Liver (tissue), 9 donors: ENCODE results near the gene CEP295NL. TPM values are rescaled to one million over a fixed set of nuclear protein-coding genes. Genes with fewer than 3 reads are reported as not detected.

Experiments used
- DNase-seq: peaks from one replicate; pipeline ENCODE4 v3.0.0-alpha.2; 2017; ENCODE audit warnings: low spot score
- H3K27ac ChIP-seq, 2 donors: one replicate each; pipeline ENCODE4 v1.7.0; 2013; ENCODE audit warnings: inconsistent platforms in 2 of 2, low read length in 2 of 2, control low read depth in 1 of 2, low read depth in 1 of 2, mild to moderate bottlenecking in 1 of 2
- H3K27me3 ChIP-seq, 4 donors: one replicate each; pipeline versions ENCODE4 v1.6.1 to v1.7.0; 2013; ENCODE audit warnings: low read length in 3 of 4, inconsistent platforms in 1 of 4, mild to moderate bottlenecking in 1 of 4, moderate library complexity in 1 of 4; ENCODE audit not compliant: control insufficient read depth in 4 of 4, insufficient read depth in 4 of 4
- H3K36me3 ChIP-seq, 4 donors: one replicate each; pipeline versions ENCODE4 v1.6.1 to v1.7.0; 2013; ENCODE audit warnings: low read length in 3 of 4, mild to moderate bottlenecking in 3 of 4, low read depth in 1 of 4, moderate library complexity in 1 of 4; ENCODE audit not compliant: control insufficient read depth in 4 of 4, insufficient read depth in 3 of 4
- H3K4me1 ChIP-seq, 4 donors: one replicate each; pipeline versions ENCODE4 v1.6.1 to v1.7.0; 2013; ENCODE audit warnings: low read length in 3 of 4, mild to moderate bottlenecking in 3 of 4, moderate library complexity in 1 of 4; ENCODE audit not compliant: control insufficient read depth in 4 of 4, insufficient read depth in 4 of 4
- H3K4me3 ChIP-seq, 3 donors: one replicate each; pipeline versions ENCODE4 v1.6.1 to v1.7.0; 2013; ENCODE audit warnings: low read length in 3 of 3, control low read depth in 1 of 3, low read depth in 1 of 3, mild to moderate bottlenecking in 1 of 3
- H3K9ac ChIP-seq, 2 donors: one replicate each; pipeline ENCODE4 v1.7.0; 2013; ENCODE audit warnings: low read length in 2 of 2, mild to moderate bottlenecking in 2 of 2, moderate library complexity in 2 of 2, control low read depth in 1 of 2, low read depth in 1 of 2
- H3K9me3 ChIP-seq, 4 donors: one replicate each; pipeline versions ENCODE4 v1.6.1 to v1.7.0; 2013; ENCODE audit warnings: low read length in 3 of 4; ENCODE audit not compliant: control insufficient read depth in 4 of 4
- EGR1 ChIP-seq, 2 donors: IDR thresholded peaks; 2 replicates each; pipeline ENCODE4 v1.6.1; 2016 to 2018; ENCODE audit warnings: antibody characterized with exemption in 2 of 2, low read depth in 2 of 2
- FOXA1 ChIP-seq: IDR thresholded peaks from 2 replicates; pipeline ENCODE4 v1.6.1; 2016; ENCODE audit warnings: antibody characterized with exemption
- FOXA2 ChIP-seq: IDR thresholded peaks from 2 replicates; pipeline ENCODE4 v1.6.1; 2016; ENCODE audit warnings: antibody characterized with exemption
- HNF4A ChIP-seq, 2 donors: conservative IDR thresholded peaks; 2 replicates each; pipeline ENCODE4 v1.6.1; 2016; ENCODE audit warnings: antibody characterized with exemption in 2 of 2, mild to moderate bottlenecking in 2 of 2
- JUND ChIP-seq, 2 donors: IDR thresholded peaks; 2 replicates each; pipeline ENCODE4 v1.6.1; 2016; ENCODE audit warnings: antibody characterized with exemption in 2 of 2
- NR2F2 ChIP-seq: IDR thresholded peaks from 2 replicates; pipeline ENCODE4 v1.6.1; 2016; ENCODE audit warnings: antibody characterized with exemption
- RAD21 ChIP-seq, 2 donors: IDR thresholded peaks; 2 replicates each; pipeline ENCODE4 v1.6.1; 2016; ENCODE audit warnings: antibody characterized with exemption in 2 of 2, mild to moderate bottlenecking in 2 of 2
- RXRA ChIP-seq, 2 donors: IDR thresholded peaks; 2 replicates each; pipeline ENCODE4 v1.6.1; 2017 to 2018; ENCODE audit warnings: antibody characterized with exemption in 2 of 2, mild to moderate bottlenecking in 1 of 2
- SP1 ChIP-seq: IDR thresholded peaks from 2 replicates; pipeline ENCODE4 v1.6.1; 2018; ENCODE audit warnings: antibody characterized with exemption, mild to moderate bottlenecking
- TAF1 ChIP-seq: conservative IDR thresholded peaks from 2 replicates; pipeline ENCODE4 v1.6.1; 2016; ENCODE audit warnings: antibody characterized with exemption, mild to moderate bottlenecking
- YY1 ChIP-seq: IDR thresholded peaks from 2 replicates; pipeline ENCODE4 v1.6.1; 2016; ENCODE audit warnings: antibody characterized with exemption, mild to moderate bottlenecking
- WGBS: extraction: QIAGEN DNeasy Blood & Tissue Kit; methylation state at CpG from one replicate; pipeline ENCODE4 v1.1.7; 2013; 5-methylcytosine and 5-hydroxymethylcytosine counted together
- polyA plus RNA-seq, 2 donors: library from polyadenylated mRNA; stranded (reverse) in 1 of 2; unstranded in 1 of 2; fragments of 200-250 nt in 1 of 2; fragments of >200 nt in 1 of 2; fragmentation: Nextera tagmentation in 1 of 2; extraction: Ambion mirVana in 1 of 2; gene quantifications; one replicate each; pipeline versions ENCODE4 v1.2.1 to v1.2.3, GENCODE V29; 2013 to 2015
- total RNA-seq, 2 donors: library from RNA; depleted of rRNA; stranded (reverse); fragments of >200 nt; gene quantifications; one replicate each; pipeline ENCODE4 v1.2.3, GENCODE V29; 2014
- TF ChIP-seq, protein P1 (sequence below): IDR thresholded peaks from 2 replicates; pipeline ENCODE4 v1.6.1; 2016; ENCODE audit warnings: antibody characterized with exemption
- TF ChIP-seq, protein P2 (sequence below): fragments of 150-350 bp; IDR thresholded peaks from 2 replicates; pipeline ENCODE4 v1.5.1; 2017; ENCODE audit warnings: improper control_type of control experiment, low read depth, low read length; ENCODE audit not compliant: missing input control
- TF ChIP-seq, protein P3 (sequence below): IDR thresholded peaks from 2 replicates; pipeline ENCODE4 v1.6.1; 2016; ENCODE audit warnings: antibody characterized with exemption
- TF ChIP-seq, protein P4 (sequence below): IDR thresholded peaks from 2 replicates; pipeline ENCODE4 v1.6.1; 2016; ENCODE audit warnings: antibody characterized with exemption, mild to moderate bottlenecking
- donor health status: healthy.
- donor health status: healthy.
- donor health status: healthy.
- donor health status: healthy.
- donor health status: healthy.

CEP295NL gene
- total and polyA plus RNA-seq, 4 donors = 0.28 to 1.0 TPM; not detected in 2

DNA sequence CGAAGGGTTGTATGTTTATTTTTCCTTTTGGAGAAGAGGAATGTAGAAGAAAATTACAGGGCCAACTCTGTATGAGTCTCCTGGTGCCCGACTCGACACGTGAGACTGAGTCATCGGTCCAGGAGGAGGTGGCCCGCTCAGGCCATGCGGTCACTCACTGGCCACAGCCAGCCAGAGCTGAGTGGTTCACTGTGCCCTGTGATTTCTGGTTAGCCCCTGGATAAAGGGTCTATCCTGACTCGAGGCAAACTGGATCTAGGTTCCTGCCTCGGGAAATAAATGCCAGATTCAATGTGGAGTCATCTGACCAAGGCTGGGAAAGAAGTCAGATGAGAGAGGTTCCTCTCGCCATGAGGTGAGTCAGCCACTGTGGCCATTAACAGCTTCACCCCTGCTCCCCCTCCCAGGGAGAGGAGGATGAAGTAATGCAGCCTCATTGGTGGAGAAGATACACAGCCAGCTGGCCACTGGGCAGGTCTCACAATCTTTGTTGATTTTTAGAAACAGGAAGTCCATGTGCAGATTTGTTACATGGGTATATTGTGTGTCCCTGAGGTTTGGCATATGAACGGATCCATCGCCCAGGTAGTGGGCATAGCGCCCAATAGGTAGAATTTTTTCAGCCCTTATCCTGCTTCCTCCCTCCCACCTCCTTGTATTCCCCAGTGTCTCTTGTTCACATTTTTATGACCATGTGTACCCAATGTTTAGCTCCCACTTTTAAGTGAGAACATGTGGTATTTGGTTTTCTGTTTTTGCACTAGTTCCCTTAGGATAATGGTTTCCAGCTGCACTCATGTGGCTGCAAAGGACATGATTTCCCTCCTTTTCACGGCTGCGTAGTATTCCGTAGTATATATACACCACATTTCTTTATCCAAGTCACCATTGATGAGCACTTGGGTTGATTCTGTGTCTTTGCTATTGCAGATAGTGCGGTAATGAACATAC, 40.7 kb downstream of the CEP295NL start:
- Histone ChIP-seq H3K27ac (no peak overlapping the region), H3K9me3 (no peaks in the 10 kb centered on the region), H3K9ac (no peak overlapping the region), H3K4me1 (peaks cover 0 to 4% (median 1%) of the 10 kb centered on the region in 4 donors), H3K27me3 (no peaks in the 10 kb centered on the region), H3K4me3 (no peak overlapping the region), H3K36me3 (no peaks in the 10 kb centered on the region)
- WGBS = 86% methylated on average over 17 of the region's 17 CpGs
- DNase-seq = no peak
- TF ChIP-seq, protein P1, sequence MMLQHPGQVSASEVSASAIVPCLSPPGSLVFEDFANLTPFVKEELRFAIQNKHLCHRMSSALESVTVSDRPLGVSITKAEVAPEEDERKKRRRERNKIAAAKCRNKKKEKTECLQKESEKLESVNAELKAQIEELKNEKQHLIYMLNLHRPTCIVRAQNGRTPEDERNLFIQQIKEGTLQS = no peak
- TF ChIP-seq JUND (IDR thresholded peaks at IDR 0.05) (no peak), RXRA (IDR thresholded peaks at IDR 0.05) (no peak), NR2F2 (no peak), YY1 (no peak), SP1 (no peak), HNF4A (conservative IDR thresholded peaks at IDR 0.05) (no peak), RAD21 (IDR thresholded peaks at IDR 0.05) (no peak), FOXA2 (no peak)

DNA sequence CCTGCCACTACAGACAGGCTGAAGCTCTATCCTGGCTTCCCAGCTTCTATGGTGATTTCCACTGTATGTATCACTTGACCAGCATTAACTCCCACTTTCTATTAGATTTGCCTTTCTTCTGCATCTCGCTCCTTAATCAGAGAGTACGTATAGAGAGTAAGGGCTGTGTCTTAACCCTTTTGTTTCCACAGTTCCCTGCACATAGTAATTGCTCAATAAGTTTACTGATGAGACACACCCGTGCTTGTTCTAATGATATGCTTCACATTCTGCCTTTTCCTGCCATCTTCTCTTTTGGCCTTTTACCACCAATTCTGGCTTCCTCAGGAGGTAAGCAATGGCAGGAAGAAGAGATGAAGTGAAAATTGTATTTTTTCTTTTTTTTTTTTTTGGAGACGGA, 41.8 kb downstream of the CEP295NL start:
- DNase-seq = no peak
- TF ChIP-seq, protein P2, sequence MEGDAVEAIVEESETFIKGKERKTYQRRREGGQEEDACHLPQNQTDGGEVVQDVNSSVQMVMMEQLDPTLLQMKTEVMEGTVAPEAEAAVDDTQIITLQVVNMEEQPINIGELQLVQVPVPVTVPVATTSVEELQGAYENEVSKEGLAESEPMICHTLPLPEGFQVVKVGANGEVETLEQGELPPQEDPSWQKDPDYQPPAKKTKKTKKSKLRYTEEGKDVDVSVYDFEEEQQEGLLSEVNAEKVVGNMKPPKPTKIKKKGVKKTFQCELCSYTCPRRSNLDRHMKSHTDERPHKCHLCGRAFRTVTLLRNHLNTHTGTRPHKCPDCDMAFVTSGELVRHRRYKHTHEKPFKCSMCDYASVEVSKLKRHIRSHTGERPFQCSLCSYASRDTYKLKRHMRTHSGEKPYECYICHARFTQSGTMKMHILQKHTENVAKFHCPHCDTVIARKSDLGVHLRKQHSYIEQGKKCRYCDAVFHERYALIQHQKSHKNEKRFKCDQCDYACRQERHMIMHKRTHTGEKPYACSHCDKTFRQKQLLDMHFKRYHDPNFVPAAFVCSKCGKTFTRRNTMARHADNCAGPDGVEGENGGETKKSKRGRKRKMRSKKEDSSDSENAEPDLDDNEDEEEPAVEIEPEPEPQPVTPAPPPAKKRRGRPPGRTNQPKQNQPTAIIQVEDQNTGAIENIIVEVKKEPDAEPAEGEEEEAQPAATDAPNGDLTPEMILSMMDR = no peak
- no peak for TF ChIP-seq NR2F2
- no peak for TF ChIP-seq EGR1 (IDR thresholded peaks at IDR 0.05; ENCODE audit: low read depth in 2 of 2)
- TF ChIP-seq YY1 = no peak
- no peak for TF ChIP-seq HNF4A (conservative IDR thresholded peaks at IDR 0.05)
- TF ChIP-seq, protein P3, sequence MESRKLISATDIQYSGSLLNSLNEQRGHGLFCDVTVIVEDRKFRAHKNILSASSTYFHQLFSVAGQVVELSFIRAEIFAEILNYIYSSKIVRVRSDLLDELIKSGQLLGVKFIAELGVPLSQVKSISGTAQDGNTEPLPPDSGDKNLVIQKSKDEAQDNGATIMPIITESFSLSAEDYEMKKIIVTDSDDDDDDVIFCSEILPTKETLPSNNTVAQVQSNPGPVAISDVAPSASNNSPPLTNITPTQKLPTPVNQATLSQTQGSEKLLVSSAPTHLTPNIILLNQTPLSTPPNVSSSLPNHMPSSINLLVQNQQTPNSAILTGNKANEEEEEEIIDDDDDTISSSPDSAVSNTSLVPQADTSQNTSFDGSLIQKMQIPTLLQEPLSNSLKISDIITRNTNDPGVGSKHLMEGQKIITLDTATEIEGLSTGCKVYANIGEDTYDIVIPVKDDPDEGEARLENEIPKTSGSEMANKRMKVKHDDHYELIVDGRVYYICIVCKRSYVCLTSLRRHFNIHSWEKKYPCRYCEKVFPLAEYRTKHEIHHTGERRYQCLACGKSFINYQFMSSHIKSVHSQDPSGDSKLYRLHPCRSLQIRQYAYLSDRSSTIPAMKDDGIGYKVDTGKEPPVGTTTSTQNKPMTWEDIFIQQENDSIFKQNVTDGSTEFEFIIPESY = no peak
- TF ChIP-seq, protein P1 = no peak
- H3K27ac ChIP-seq = no peak overlapping the region
- H3K36me3 ChIP-seq = no peaks in the 10 kb centered on the region
- H3K4me3 ChIP-seq = no peak overlapping the region
- 86% methylated on average over 4 of the region's 4 CpGs for WGBS
- H3K9ac ChIP-seq = no peak overlapping the region
- peaks cover 0 to 4% (median 1%) of the 10 kb centered on the region in 4 donors for H3K4me1 ChIP-seq
- no peaks in the 10 kb centered on the region for H3K27me3 ChIP-seq
- H3K9me3 ChIP-seq = no peaks in the 10 kb centered on the region

DNA sequence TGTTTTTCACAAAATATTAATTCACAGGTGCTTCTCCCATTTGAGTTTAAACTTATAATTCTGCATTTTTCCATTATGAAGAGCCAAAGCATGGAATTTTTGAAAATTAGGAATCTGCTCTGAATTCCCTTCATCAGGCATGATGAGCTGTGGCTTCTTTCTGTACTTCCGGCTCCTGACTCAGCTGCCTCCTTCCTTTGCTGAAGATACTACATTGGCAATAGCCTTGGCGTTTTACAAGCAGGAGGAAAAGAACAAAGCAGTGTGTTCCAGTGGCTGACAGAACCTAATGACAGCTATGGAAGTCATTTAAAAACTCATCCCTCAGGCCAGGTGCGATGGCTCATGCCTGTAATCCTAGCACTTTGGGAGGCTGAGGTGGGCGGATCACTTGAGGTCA, 44.0 kb downstream of the CEP295NL start:
- WGBS = 80% methylated on average over 4 of the region's 4 CpGs
- Histone ChIP-seq H3K9ac (no peak overlapping the region), H3K27me3 (no peaks in the 10 kb centered on the region), H3K4me1 (no peaks in the 10 kb centered on the region), H3K27ac (no peak overlapping the region), H3K9me3 (no peaks in the 10 kb centered on the region), H3K4me3 (no peak overlapping the region), H3K36me3 (peaks cover 0 to 1% (median 0%) of the 10 kb centered on the region in 4 donors)
- no peak for DNase-seq
- no peak for TF ChIP-seq HNF4A (conservative IDR thresholded peaks at IDR 0.05)
- TF ChIP-seq RXRA (IDR thresholded peaks at IDR 0.05) = no peak
- TF ChIP-seq TAF1 = no peak
- no peak for TF ChIP-seq YY1
- TF ChIP-seq FOXA1 = no peak
- TF ChIP-seq, protein P3 = no peak
- TF ChIP-seq, protein P1 = no peak
- TF ChIP-seq FOXA2 = no peak
- TF ChIP-seq, protein P4, sequence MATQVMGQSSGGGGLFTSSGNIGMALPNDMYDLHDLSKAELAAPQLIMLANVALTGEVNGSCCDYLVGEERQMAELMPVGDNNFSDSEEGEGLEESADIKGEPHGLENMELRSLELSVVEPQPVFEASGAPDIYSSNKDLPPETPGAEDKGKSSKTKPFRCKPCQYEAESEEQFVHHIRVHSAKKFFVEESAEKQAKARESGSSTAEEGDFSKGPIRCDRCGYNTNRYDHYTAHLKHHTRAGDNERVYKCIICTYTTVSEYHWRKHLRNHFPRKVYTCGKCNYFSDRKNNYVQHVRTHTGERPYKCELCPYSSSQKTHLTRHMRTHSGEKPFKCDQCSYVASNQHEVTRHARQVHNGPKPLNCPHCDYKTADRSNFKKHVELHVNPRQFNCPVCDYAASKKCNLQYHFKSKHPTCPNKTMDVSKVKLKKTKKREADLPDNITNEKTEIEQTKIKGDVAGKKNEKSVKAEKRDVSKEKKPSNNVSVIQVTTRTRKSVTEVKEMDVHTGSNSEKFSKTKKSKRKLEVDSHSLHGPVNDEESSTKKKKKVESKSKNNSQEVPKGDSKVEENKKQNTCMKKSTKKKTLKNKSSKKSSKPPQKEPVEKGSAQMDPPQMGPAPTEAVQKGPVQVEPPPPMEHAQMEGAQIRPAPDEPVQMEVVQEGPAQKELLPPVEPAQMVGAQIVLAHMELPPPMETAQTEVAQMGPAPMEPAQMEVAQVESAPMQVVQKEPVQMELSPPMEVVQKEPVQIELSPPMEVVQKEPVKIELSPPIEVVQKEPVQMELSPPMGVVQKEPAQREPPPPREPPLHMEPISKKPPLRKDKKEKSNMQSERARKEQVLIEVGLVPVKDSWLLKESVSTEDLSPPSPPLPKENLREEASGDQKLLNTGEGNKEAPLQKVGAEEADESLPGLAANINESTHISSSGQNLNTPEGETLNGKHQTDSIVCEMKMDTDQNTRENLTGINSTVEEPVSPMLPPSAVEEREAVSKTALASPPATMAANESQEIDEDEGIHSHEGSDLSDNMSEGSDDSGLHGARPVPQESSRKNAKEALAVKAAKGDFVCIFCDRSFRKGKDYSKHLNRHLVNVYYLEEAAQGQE = no peak
